H1 (cell line): Measurements from ENCODE around the gene TMEM150B. TPM values are rescaled to one million over a fixed set of nuclear protein-coding genes. Genes with fewer than 3 reads are reported as not detected.
A peak's percentile ranks its signal among the peaks of the same experiment; 100 is the strongest.

Experiments
- CTCF ChIA-PET: fragments of 300-600 bp; sonication (Branson Sonifier 250); formaldehyde crosslinking; loops from one replicate; lab custom pipeline; 2021; ENCODE audit not compliant: partially characterized antibody; lab: Charles Lee
- POLR2A ChIA-PET: fragments of 300-600 bp; sonication (Branson Sonifier 250); formaldehyde crosslinking; loops from one replicate; lab custom pipeline; 2021; ENCODE audit warnings: inconsistent platforms; ENCODE audit not compliant: partially characterized antibody; lab: Charles Lee
- DNase-seq, 2 experiments: peaks; one replicate each; pipeline versions ENCODE4 v3.0.0 to v3.0.0-alpha.2; 2010 to 2022; ENCODE audit warnings: low spot score in 2 of 2, low read depth in 1 of 2, mixed read lengths in 1 of 2
- FAIRE-seq: peaks from 2 replicates; lab custom pipeline; 2011; peaks lifted over from hg19 to GRCh38; lab: Jason Lieb, UNC
- H2AFZ ChIP-seq: 2 replicates; pipeline ENCODE4 v1.8.1; 2012; ENCODE audit warnings: low read length, inconsistent platforms
- H2AK5ac ChIP-seq: 2 replicates; pipeline ENCODE4 v1.6.1; 2013; ENCODE audit warnings: low read depth, low read length
- H2BK120ac ChIP-seq: replicated peaks from 2 replicates; pipeline ENCODE3; 2013; ENCODE audit warnings: low read depth, low read length, inconsistent platforms
- H2BK12ac ChIP-seq: 2 replicates; pipeline ENCODE4 v1.6.1; 2013; ENCODE audit warnings: low read depth, low read length
- H2BK15ac ChIP-seq: 2 replicates; pipeline ENCODE4 v1.6.1; 2013; ENCODE audit warnings: low read length
- H2BK20ac ChIP-seq: 2 replicates; pipeline ENCODE4 v1.6.1; 2013; ENCODE audit warnings: low read length
- H2BK5ac ChIP-seq: 2 replicates; pipeline ENCODE4 v1.6.1; 2013; ENCODE audit warnings: low read depth, low read length
- H3K14ac ChIP-seq: 2 replicates; pipeline ENCODE4 v1.6.1; 2013; ENCODE audit warnings: inconsistent platforms; ENCODE audit not compliant: insufficient read length
- H3K18ac ChIP-seq: 2 replicates; pipeline ENCODE4 v1.6.1; 2013; ENCODE audit warnings: low read length; ENCODE audit errors: extremely low read depth
- H3K23ac ChIP-seq: 2 replicates; pipeline ENCODE4 v1.6.1; 2013; ENCODE audit warnings: inconsistent platforms; ENCODE audit not compliant: insufficient read length
- H3K23me2 ChIP-seq: 2 replicates; pipeline ENCODE4 v1.6.1; 2013; ENCODE audit warnings: low read depth, low read length
- H3K27ac ChIP-seq: 2 replicates; pipeline ENCODE4 v1.6.1; 2011; ENCODE audit warnings: low read depth, low read length, inconsistent platforms
- H3K27me3 ChIP-seq, 4 experiments: replicated peaks in 1 of 4; 1 replicate in 1 of 4; 2 replicates in 3 of 4; pipeline versions ENCODE4 v1.6.1 to v1.8.1; 2011 to 2013; ENCODE audit warnings: low read length in 3 of 4, mild to moderate bottlenecking in 3 of 4, inconsistent platforms in 2 of 4, mixed read lengths in 2 of 4, moderate library complexity in 1 of 4; ENCODE audit not compliant: control insufficient read depth in 3 of 4, insufficient read depth in 3 of 4; ENCODE audit errors: extremely low read depth in 1 of 4
- H3K36me3 ChIP-seq, 4 experiments: 2 replicates each; pipeline versions ENCODE4 v1.6.1 to v1.8.1; 2011 to 2013; ENCODE audit warnings: mild to moderate bottlenecking in 4 of 4, low read length in 3 of 4, moderate library complexity in 2 of 4, control low read depth in 1 of 4, inconsistent platforms in 1 of 4; ENCODE audit not compliant: insufficient read depth in 4 of 4, control insufficient read depth in 2 of 4
- H3K4ac ChIP-seq: replicated peaks from 2 replicates; pipeline ENCODE3; 2013; ENCODE audit warnings: low read length, low read depth, mixed read lengths, inconsistent platforms; ENCODE audit not compliant: insufficient read length
- H3K4me1 ChIP-seq, 4 experiments: replicated peaks in 1 of 4; 1 replicate in 1 of 4; 2 replicates in 3 of 4; pipeline versions ENCODE4 v1.6.1 to v1.8.1; 2011 to 2013; ENCODE audit warnings: low read length in 3 of 4, inconsistent platforms in 2 of 4, mixed read lengths in 1 of 4; ENCODE audit not compliant: insufficient read depth in 4 of 4, control insufficient read depth in 3 of 4
- H3K4me2 ChIP-seq, 2 experiments: 2 replicates each; pipeline versions ENCODE4 v1.6.1 to v1.8.1; 2011 to 2013; ENCODE audit warnings: low read depth in 2 of 2, low read length in 2 of 2, control low read depth in 1 of 2, inconsistent platforms in 1 of 2, mild to moderate bottlenecking in 1 of 2; ENCODE audit not compliant: insufficient read depth in 1 of 2
- H3K4me3 ChIP-seq, 4 experiments: fragments of 200-600, 300-600 bp in 1 of 4; sonication (generic), shearing (Covaris generic), sonication (Bioruptor Twin) in 1 of 4; 2 replicates each; pipeline versions ENCODE4 v1.5.1 to v1.8.1; 2011 to 2016; ENCODE audit warnings: low read length in 4 of 4, low read depth in 3 of 4, control low read depth in 2 of 4, inconsistent platforms in 2 of 4, mild to moderate bottlenecking in 2 of 4, mixed read lengths in 1 of 4, moderate library complexity in 1 of 4; ENCODE audit not compliant: insufficient read depth in 2 of 4; ENCODE audit errors: extremely low read depth in 1 of 4
- H3K56ac ChIP-seq: replicated peaks from 2 replicates; pipeline ENCODE3; 2013; ENCODE audit warnings: low read depth, mild to moderate bottlenecking, mixed read lengths, low read length, inconsistent platforms; ENCODE audit not compliant: insufficient read length
- H3K79me1 ChIP-seq: 2 replicates; pipeline ENCODE4 v1.6.1; 2013; ENCODE audit warnings: low read depth, low read length, control low read depth
- H3K79me2 ChIP-seq, 2 experiments: 2 replicates each; pipeline versions ENCODE4 v1.6.1 to v1.8.1; 2012 to 2013; ENCODE audit warnings: low read length in 2 of 2, mild to moderate bottlenecking in 2 of 2, inconsistent platforms in 1 of 2; ENCODE audit not compliant: insufficient read depth in 2 of 2, control insufficient read depth in 1 of 2
- H3K9ac ChIP-seq, 4 experiments: replicated peaks in 1 of 4; 1 replicate in 1 of 4; 2 replicates in 3 of 4; pipeline versions ENCODE4 v1.6.1 to v1.8.1; 2011 to 2013; ENCODE audit warnings: low read depth in 3 of 4, low read length in 3 of 4, control low read depth in 2 of 4, mild to moderate bottlenecking in 2 of 4, moderate library complexity in 2 of 4, inconsistent platforms in 1 of 4; ENCODE audit errors: extremely low read depth in 1 of 4
- H3K9me3 ChIP-seq, 2 experiments: 2 replicates each; pipeline versions ENCODE4 v1.6.1 to v1.8.1; 2012 to 2013; ENCODE audit warnings: mild to moderate bottlenecking in 2 of 2, moderate library complexity in 2 of 2, control low read depth in 1 of 2, inconsistent platforms in 1 of 2, low read depth in 1 of 2, low read length in 1 of 2, mixed read lengths in 1 of 2; ENCODE audit not compliant: insufficient read depth in 2 of 2
- H4K20me1 ChIP-seq, 2 experiments: replicated peaks in 1 of 2; 2 replicates each; pipeline versions ENCODE3 to v1.8.1; 2011 to 2013; ENCODE audit warnings: inconsistent platforms in 2 of 2, low read length in 2 of 2, mild to moderate bottlenecking in 1 of 2; ENCODE audit not compliant: insufficient read depth in 2 of 2, control insufficient read depth in 1 of 2
- H4K5ac ChIP-seq: 2 replicates; pipeline ENCODE4 v1.6.1; 2013; ENCODE audit warnings: low read length, low read depth, mixed read lengths, inconsistent platforms; ENCODE audit not compliant: insufficient read length
- H4K8ac ChIP-seq: 2 replicates; pipeline ENCODE4 v1.8.0; 2013; ENCODE audit warnings: mild to moderate bottlenecking, moderate library complexity, low read length, inconsistent platforms; ENCODE audit not compliant: insufficient read depth; ENCODE audit errors: extremely low read depth
- H4K91ac ChIP-seq: replicated peaks from 2 replicates; pipeline ENCODE3; 2013; ENCODE audit warnings: low read length, mixed read lengths, inconsistent platforms; ENCODE audit not compliant: insufficient read length
- BRCA1 ChIP-seq: IDR thresholded peaks from 2 replicates; pipeline ENCODE4 v1.6.1; 2012; ENCODE audit warnings: low read depth, low read length, improper control_type of control experiment
- EZH2 ChIP-seq: fragments of 200-600 bp; sonication (generic); IDR thresholded peaks from 2 replicates; pipeline ENCODE4 v1.7.1; 2012; ENCODE audit warnings: low read depth, mild to moderate bottlenecking, moderate library complexity, low read length, inconsistent platforms; ENCODE audit not compliant: severe bottlenecking
- NANOG ChIP-seq: IDR thresholded peaks from 2 replicates; pipeline ENCODE4 v1.6.1; 2011; ENCODE audit warnings: low read length, low read depth, mild to moderate bottlenecking, inconsistent platforms; ENCODE audit not compliant: insufficient read depth, poor library complexity, severe bottlenecking
- WGBS, 2 experiments: shearing (Covaris generic) in 1 of 2; methylation state at CpG; one replicate each; pipeline versions ENCODE4 v1.1.6 to v1.1.7; 2013 to 2015; ENCODE audit warnings: low lambda C conversion rate in 2 of 2, mixed read lengths in 2 of 2, inconsistent platforms in 1 of 2, low coverage in 1 of 2, missing lambda C conversion rate in 1 of 2; ENCODE audit not compliant: insufficient replicate concordance in 2 of 2, insufficient coverage in 1 of 2, insufficient read length in 1 of 2; ENCODE audit errors: extremely low coverage in 1 of 2, missing lambda C conversion rate in 1 of 2; 5-methylcytosine and 5-hydroxymethylcytosine counted together
- polyA plus RNA-seq, 7 experiments: library from polyadenylated mRNA; depleted of rRNA in 3 of 7; stranded (reverse) in 5 of 7; unstranded in 2 of 7; fragments of >200 nt in 5 of 7; fragments of 200-250 nt in 2 of 7; gene quantifications; 1 replicate in 5 of 7; 2 replicates in 1 of 7; 4 replicates in 1 of 7; pipeline versions ENCODE4 v1.2.1 to v1.2.3, GENCODE V29; 2011 to 2013; ENCODE audit warnings: missing spikeins in 2 of 7, mixed read lengths in 2 of 7
- total RNA-seq: library from RNA; stranded (reverse); fragmentation: NEBNext Ultra II Directional; extraction: Animal tissue kit (Norgen Biotek cat#: 25700); gene quantifications from 2 replicates; pipeline ENCODE4 v1.2.1, GENCODE V29; 2021

Gene TMEM150B
- total and polyA plus RNA-seq, 2 of the 8 experiments (the other 6 are each of a cell fraction or from before 2014, with no cell fraction given): 0.41 to 0.91 TPM

- Histone ChIP-seq H2AK5ac (no peak overlapping the region), H3K79me1 (peaks cover 14% of the 10 kb centered on the region), H3K4me1 (peaks cover 0 to 5% (median 1%) of the 10 kb centered on the region in 4 experiments; a peak in 3 of 7 replicates), H3K18ac (no peak overlapping the region), H3K14ac (no peak overlapping the region), H3K4ac (no peak overlapping the region), H3K4me2 (no peak overlapping the region), H4K20me1 (peaks cover 4 to 8% of the 10 kb centered on the region in 2 experiments), H3K9me3 (no peaks in the 10 kb centered on the region), H3K23me2 (peaks cover 7% of the 10 kb centered on the region; the same call in 1 of the 2 replicates), H3K9ac (no peak overlapping the region), H3K79me2 (peaks cover 3 to 6% of the 10 kb centered on the region in 2 experiments; a peak in 3 of 4 replicates), H3K56ac (no peak overlapping the region), H4K8ac (peak overlapping the region; percentile 46; the same call in 1 of the 2 replicates), H2BK120ac (no peak overlapping the region), H4K5ac (no peak overlapping the region), H3K4me3 (no peak overlapping the region), H2BK20ac (no peak overlapping the region), H2BK15ac (no peak overlapping the region), H2BK5ac (no peak overlapping the region), H4K91ac (no peak overlapping the region), H2BK12ac (no peak overlapping the region), H3K27me3 (no peaks in the 10 kb centered on the region), H3K27ac (no peak overlapping the region), H3K36me3 (peaks cover 0 to 9% (median 5%) of the 10 kb centered on the region in 4 experiments; a peak in 5 of 8 replicates), H3K23ac (no peak overlapping the region), H2AFZ (no peak overlapping the region)
- ChIA-PET POLR2A (interaction anchor here (1.2 kb wide), 1 partner anchor 14 kb away, joined by 3 read pairs; no protein-coding TSS in a partner anchor), CTCF (no interaction called here)
- FAIRE-seq (no peak), DNase-seq (no peak)
- 98% methylated on average over 33 of the region's 36 CpGs; no CpG with 5 or more reads in 1 of the 2 experiments for WGBS, 2 experiments
- TF ChIP-seq NANOG (no peak), BRCA1 (no peak), EZH2 (no peak)
Measured at GRCh38 chr19:55273978-55274707, 51.0 kb downstream of the TMEM150B start.
